ENCODE results near the gene GAS7.

GAS7 gene

GRCh38 chr17:9994761-9995160, 203.6 kb downstream of the GAS7 start:
- DNase-seq: no peak
- TF ChIP-seq CTCF (IDR thresholded peaks at IDR 0.05; ENCODE audit: low read depth, low read length): no peak

GRCh38 chr17:9991796-9992195, 206.6 kb downstream of the GAS7 start:
- H3K4me3 ChIP-seq (ENCODE audit: low read depth, low read length): no peak overlapping the region
- H3K36me3 ChIP-seq: no peaks in the 10 kb centered on the region
- no peak overlapping the region for H3K27ac ChIP-seq
- no peak for DNase-seq
- no peaks in the 10 kb centered on the region for H3K27me3 ChIP-seq (ENCODE audit: insufficient read depth, low read depth, severe bottlenecking)
- TF ChIP-seq CTCF (IDR thresholded peaks at IDR 0.05; ENCODE audit: low read depth, low read length): no peak
- H3K9me3 ChIP-seq (ENCODE audit: severe bottlenecking): no peaks in the 10 kb centered on the region

More at GRCh38 chr17:9994761-9995160, 203.6 kb downstream of the GAS7 start:
- Histone ChIP-seq H3K36me3 (no peaks in the 10 kb centered on the region), H3K27me3 (ENCODE audit: insufficient read depth, low read depth, severe bottlenecking) (no peaks in the 10 kb centered on the region), H3K4me3 (ENCODE audit: low read depth, low read length) (no peak overlapping the region), H3K9me3 (ENCODE audit: severe bottlenecking) (no peaks in the 10 kb centered on the region), H3K27ac (no peak overlapping the region)

DNA sequence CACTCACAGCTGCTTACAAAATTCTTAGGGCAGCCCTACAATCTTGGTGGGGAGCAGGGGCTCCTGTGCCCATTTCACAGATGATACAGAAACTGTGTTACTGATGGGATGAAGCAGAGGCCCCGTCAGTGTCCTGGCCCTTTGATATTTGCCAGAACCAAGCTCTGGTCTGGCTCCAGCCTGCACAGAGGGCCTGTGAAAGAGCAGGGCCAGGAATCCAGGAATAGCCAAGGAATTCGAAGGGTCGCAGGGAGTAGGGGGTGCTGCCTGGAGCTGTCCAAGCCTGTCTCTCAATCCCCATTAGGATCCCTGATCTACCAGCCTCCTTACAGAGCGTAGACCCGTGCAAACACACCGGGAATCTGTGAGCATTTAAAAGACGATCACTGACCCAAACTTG, 207.1 kb downstream of the GAS7 start:
- H3K27me3 ChIP-seq (ENCODE audit: insufficient read depth, low read depth, severe bottlenecking): no peaks in the 10 kb centered on the region
- no peak overlapping the region for H3K4me3 ChIP-seq (ENCODE audit: low read depth, low read length)
- H3K27ac ChIP-seq: no peak overlapping the region
- no peaks in the 10 kb centered on the region for H3K36me3 ChIP-seq
- DNase-seq: no peak
- H3K9me3 ChIP-seq (ENCODE audit: severe bottlenecking): no peaks in the 10 kb centered on the region
- TF ChIP-seq CTCF (IDR thresholded peaks at IDR 0.05; ENCODE audit: low read depth, low read length): no peak

- H3K27ac ChIP-seq: no peak overlapping the region
- DNase-seq: peak; percentile 34
- H3K36me3 ChIP-seq: no peaks in the 10 kb centered on the region
- no peaks in the 10 kb centered on the region for H3K27me3 ChIP-seq (ENCODE audit: insufficient read depth, low read depth, severe bottlenecking)
- peak; percentile 78 for TF ChIP-seq CTCF (IDR thresholded peaks at IDR 0.05; ENCODE audit: low read depth, low read length)
- H3K4me3 ChIP-seq (ENCODE audit: low read depth, low read length): no peak overlapping the region
- H3K9me3 ChIP-seq (ENCODE audit: severe bottlenecking): no peaks in the 10 kb centered on the region
These were observed 210.4 kb downstream of the GAS7 start for GRCh38 chr17:9987779-9988585.

DNA sequence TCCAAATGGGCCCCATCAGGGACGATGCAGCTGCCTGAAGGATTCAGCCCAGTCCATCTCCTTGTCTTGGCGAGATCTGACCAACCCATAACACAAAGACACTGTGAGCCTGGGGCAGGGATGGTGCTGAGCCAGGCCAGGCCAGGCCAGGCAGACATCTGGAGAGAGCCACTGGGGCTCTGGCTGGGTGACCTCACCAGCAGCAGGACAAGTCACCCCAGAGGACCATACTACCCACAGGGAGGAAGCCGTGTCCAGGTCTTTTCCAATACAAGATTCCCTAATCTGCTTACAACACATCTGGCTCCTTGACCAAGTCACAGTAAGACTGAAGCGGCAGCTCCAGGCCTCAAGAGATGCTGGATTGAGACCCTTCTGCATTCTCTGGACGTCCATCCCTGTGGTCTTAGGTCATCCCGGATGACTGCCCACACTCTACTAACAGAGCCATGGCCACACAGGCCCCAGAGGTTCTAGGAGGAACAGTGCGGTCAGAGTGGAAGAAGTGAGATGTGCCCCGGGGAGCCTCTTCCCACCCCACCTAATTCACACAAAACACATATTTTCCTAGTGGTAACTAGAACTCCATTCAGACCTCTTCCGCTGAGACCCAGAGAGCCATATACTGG, 211.5 kb downstream of the GAS7 start:
- no peak for DNase-seq
- Histone ChIP-seq H3K27ac (no peak overlapping the region), H3K36me3 (no peaks in the 10 kb centered on the region), H3K4me3 (ENCODE audit: low read depth, low read length) (no peak overlapping the region), H3K27me3 (ENCODE audit: insufficient read depth, low read depth, severe bottlenecking) (no peaks in the 10 kb centered on the region), H3K9me3 (ENCODE audit: severe bottlenecking) (no peaks in the 10 kb centered on the region)
- no peak for TF ChIP-seq CTCF (IDR thresholded peaks at IDR 0.05; ENCODE audit: low read depth, low read length)
